IPS-15b (cell line): ENCODE results near the gene AQP2.

ENCODE experiments used
- H3K27me3 ChIP-seq: one replicate; pipeline ENCODE4 v1.6.1; 2013; ENCODE audit warnings: low read length; ENCODE audit not compliant: control insufficient read depth, insufficient read depth
- H3K36me3 ChIP-seq: one replicate; pipeline ENCODE4 v1.6.1; 2013; ENCODE audit warnings: low read length; ENCODE audit not compliant: control insufficient read depth, insufficient read depth
- H3K4me1 ChIP-seq: one replicate; pipeline ENCODE4 v1.6.1; 2013; ENCODE audit warnings: mild to moderate bottlenecking, low read length; ENCODE audit not compliant: control insufficient read depth, insufficient read depth
- H3K4me3 ChIP-seq: one replicate; pipeline ENCODE4 v1.5.1; 2013; ENCODE audit warnings: low read depth, low read length
- H3K9ac ChIP-seq: one replicate; pipeline ENCODE4 v1.6.1; 2013; ENCODE audit warnings: low read depth, mild to moderate bottlenecking, low read length
- H3K9me3 ChIP-seq: one replicate; pipeline ENCODE4 v1.6.1; 2013; ENCODE audit warnings: mild to moderate bottlenecking, low read length; ENCODE audit not compliant: control insufficient read depth, insufficient read depth

Gene AQP2

DNA sequence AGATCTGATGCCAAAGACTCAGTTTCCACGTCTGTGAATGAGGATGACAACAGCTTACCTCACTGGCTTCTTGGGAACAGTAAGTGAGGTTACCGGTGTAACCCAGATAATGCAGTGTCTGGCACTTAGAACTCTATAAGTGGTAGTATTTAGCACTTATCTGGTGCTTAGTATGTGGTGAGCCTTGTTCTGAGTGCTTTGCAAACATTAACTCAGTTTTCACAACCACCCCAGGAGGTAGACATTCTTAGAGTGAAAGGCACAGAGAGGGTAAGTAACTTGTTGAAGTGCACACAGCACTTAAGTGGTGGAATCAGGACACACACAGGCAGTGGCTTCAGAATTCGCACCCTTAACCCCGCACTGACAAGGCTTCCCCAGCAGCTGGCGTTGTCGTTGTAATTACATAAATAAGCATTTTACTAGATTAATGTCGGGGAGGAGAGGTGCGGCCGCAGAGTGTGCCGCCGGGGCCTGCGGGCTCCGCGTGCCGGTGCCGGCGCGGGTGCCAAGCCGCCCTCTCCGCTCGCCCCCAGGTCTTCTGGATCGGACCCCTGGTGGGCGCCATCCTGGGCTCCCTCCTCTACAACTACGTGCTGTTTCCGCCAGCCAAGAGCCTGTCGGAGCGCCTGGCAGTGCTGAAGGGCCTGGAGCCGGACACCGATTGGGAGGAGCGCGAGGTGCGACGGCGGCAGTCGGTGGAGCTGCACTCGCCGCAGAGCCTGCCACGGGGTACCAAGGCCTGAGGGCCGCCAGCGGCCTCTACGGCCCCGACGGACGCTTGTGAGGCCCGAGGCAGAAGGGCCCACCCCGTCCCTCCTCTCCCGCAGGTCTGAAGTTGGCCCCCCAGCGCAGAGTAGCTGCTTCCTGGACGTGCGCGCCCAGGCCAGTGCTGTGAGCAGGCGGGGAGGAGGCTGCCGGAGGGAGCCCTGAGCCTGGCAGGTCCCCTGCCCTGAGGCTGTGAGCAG lies 4.6 kb downstream of the AQP2 start:
- H3K36me3 ChIP-seq: no peaks in the 10 kb centered on the region
- H3K4me1 ChIP-seq: peaks cover 8% of the 10 kb centered on the region
- no peak overlapping the region for H3K9ac ChIP-seq
- H3K27me3 ChIP-seq: peaks cover 48% of the 10 kb centered on the region
- H3K9me3 ChIP-seq: no peaks in the 10 kb centered on the region
- peak overlapping the region; percentile 26 for H3K4me3 ChIP-seq

DNA sequence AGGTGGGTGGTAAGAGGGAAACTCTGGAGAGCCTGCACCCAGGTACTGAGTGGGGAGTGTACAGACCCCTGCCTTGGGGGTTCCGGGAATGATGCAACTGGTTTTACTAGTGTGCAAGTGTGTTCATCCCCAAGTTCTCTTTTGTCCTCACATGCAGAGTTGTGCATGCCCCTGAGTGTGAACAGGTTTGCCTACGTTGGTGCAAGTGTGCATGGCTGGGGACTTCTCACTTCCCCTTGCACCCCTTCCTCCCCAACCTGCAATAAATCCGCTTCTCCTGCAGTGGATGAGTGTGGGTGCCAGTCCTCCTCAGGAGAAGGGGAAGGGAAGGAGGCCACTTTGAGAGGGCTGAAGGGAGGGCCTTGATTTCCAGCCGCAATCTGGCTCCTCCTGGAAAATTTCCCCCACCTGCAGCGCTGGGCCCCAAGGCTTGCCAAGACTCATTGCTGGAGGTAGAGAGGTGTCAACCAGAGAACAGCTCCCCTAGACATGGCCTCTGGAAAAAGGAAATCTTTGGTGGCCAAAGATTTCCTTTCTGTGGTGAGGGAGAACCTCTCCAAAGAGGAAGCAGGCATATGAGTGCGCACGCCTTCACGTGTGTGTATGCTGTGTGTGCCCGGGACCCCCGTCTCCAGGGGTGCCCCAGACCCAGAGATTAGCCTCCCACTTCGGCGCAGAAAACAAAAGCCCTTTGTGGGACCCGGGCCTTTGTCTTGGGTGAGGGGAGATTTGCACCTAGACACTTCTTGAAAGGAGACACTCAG lies 5.5 kb downstream of the AQP2 start:
- H3K4me3 ChIP-seq: peak overlapping the region; percentile 26
- H3K9me3 ChIP-seq: no peaks in the 10 kb centered on the region
- peaks cover 57% of the 10 kb centered on the region for H3K27me3 ChIP-seq
- H3K9ac ChIP-seq: no peak overlapping the region
- H3K4me1 ChIP-seq: peaks cover 10% of the 10 kb centered on the region
- no peaks in the 10 kb centered on the region for H3K36me3 ChIP-seq

- Histone ChIP-seq H3K4me1 (peaks cover 10% of the 10 kb centered on the region), H3K4me3 (no peak overlapping the region), H3K9ac (no peak overlapping the region), H3K36me3 (no peaks in the 10 kb centered on the region), H3K9me3 (no peaks in the 10 kb centered on the region), H3K27me3 (peaks cover 57% of the 10 kb centered on the region)
Observed at GRCh38 chr12:49956663-49957569, 6.4 kb downstream of the AQP2 start.

- Histone ChIP-seq H3K9me3 (no peaks in the 10 kb centered on the region), H3K4me1 (peaks cover 10% of the 10 kb centered on the region), H3K4me3 (no peak overlapping the region), H3K27me3 (peaks cover 57% of the 10 kb centered on the region), H3K36me3 (no peaks in the 10 kb centered on the region), H3K9ac (no peak overlapping the region)
Observed at GRCh38 chr12:49957570-49957967, 7.0 kb downstream of the AQP2 start.

DNA sequence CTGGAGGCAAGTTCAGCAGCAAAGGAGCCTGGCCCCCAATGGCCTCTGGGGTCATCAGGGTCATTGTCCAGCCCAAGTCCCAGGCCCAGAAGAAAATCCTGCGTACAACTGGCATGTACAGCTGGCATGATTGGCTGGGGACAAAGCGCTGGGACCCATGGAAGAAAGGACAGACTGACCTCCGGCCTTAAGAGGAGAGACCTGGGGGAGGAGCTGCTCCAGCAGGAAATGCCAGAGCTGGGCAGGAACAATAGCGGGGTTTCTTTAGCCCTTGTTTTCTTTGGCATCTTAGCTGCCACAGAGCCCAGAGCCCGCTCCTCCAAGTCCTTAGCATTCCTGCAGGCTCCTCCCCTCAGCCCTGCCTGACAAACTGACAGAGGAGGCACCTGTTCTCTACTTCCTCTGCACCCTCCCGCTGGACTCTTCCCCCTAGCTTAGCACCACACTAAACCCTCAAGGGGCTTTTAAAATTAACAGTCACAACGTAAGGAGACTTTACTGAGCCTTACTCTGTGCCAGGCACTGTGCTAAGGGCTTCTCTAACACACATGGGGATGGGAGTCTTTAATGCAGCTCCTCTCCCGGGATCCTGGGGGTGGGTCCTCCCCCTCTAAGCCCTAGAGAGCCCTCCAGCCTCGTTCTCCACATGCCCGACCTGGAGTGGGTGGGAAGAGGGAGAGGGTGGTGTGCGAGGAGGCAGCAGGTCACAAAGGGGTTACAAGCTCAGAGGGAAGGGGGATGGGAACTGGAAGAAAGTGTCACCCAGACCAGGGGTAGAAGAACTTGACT lies 9.3 kb downstream of the AQP2 start:
- Histone ChIP-seq H3K27me3 (peaks cover 65% of the 10 kb centered on the region), H3K9me3 (no peaks in the 10 kb centered on the region), H3K36me3 (no peaks in the 10 kb centered on the region), H3K9ac (no peak overlapping the region), H3K4me3 (no peak overlapping the region), H3K4me1 (peaks cover 10% of the 10 kb centered on the region)

GRCh38 chr12:49960474-49961110 lies 10.1 kb downstream of the AQP2 start:
- no peaks in the 10 kb centered on the region for H3K9me3 ChIP-seq
- H3K4me1 ChIP-seq: peaks cover 10% of the 10 kb centered on the region
- peak overlapping the region; percentile 37 for H3K4me3 ChIP-seq
- peaks cover 64% of the 10 kb centered on the region for H3K27me3 ChIP-seq
- no peak overlapping the region for H3K9ac ChIP-seq
- no peaks in the 10 kb centered on the region for H3K36me3 ChIP-seq

DNA sequence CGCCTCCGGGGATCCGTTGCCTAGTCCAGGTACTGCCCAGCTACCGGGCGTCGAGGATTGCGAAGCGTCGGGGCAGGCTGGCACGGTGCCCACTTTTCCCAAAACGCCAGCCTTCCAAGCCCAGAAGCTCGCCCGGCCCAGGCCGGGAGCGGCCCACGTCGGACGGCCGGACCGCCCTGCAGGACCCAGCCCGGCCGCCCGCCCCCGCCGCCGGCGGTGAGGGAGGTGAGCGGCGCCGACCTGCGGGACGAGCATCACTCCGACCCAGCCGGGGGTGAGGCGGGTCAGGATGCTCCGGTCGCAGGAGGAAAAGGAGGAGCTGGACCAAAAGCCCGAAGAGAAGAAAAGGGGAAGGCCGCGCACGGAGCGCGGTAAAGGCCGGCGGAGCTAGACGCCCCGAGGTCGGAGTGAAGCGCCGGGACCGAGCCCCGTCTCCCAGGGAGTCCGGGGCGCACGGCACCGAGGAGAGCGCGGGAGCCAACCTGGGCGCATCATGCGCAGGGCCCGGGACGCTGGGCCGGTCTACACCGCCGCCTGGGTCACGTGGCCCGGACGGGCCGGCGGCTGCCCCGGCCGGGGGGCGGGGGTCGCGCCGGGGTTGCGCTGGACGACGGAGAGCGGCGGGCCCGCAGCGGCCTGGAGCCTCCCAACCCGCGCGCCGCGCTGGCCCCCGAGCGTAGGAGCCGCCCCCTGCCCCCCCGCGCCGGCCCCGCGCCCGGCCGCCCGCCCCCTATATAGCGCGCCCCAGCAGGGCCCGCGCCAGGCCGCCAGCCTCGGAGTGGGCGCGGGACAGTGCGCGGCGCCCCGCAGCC lies 10.8 kb downstream of the AQP2 start, which contains the start of gene AQP5:
AQP5 (plus strand) TSS at position 762 of the 812 bp plus-strand sequence. CDS start 146 bp downstream, outside the sequence.
- Histone ChIP-seq H3K36me3 (no peaks in the 10 kb centered on the region), H3K4me1 (peaks cover 10% of the 10 kb centered on the region), H3K9me3 (no peaks in the 10 kb centered on the region), H3K27me3 (peaks cover 61% of the 10 kb centered on the region), H3K4me3 (peak within 1 kb of the TSS; percentile 37), H3K9ac (no peak within 1 kb of the TSS)

DNA sequence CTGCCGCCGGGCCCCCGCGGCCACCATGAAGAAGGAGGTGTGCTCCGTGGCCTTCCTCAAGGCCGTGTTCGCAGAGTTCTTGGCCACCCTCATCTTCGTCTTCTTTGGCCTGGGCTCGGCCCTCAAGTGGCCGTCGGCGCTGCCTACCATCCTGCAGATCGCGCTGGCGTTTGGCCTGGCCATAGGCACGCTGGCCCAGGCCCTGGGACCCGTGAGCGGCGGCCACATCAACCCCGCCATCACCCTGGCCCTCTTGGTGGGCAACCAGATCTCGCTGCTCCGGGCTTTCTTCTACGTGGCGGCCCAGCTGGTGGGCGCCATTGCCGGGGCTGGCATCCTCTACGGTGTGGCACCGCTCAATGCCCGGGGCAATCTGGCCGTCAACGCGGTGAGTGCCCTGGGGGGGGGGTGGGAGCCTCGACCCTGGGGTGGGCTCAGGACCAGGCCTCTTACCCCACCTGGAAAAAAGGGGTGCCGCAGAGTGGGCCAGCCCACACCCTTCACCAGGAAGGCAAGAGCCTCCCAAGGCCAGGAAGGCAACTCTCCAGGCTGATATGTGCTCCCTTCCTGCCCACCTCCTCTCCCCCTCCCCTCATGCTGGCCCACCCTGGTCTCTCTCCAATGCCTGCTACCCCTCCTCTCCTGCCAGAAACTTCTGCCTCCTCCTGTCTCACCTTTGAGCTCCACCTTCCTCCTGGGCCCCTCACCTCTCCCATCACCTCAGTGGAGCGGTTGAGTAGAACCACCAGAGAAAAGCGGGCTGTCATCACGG lies 11.6 kb downstream of the AQP2 start:
- H3K4me3 ChIP-seq: peak overlapping the region; percentile 18
- H3K36me3 ChIP-seq: no peaks in the 10 kb centered on the region
- H3K27me3 ChIP-seq: peaks cover 57% of the 10 kb centered on the region
- H3K9me3 ChIP-seq: no peaks in the 10 kb centered on the region
- peaks cover 10% of the 10 kb centered on the region for H3K4me1 ChIP-seq
- no peak overlapping the region for H3K9ac ChIP-seq

DNA sequence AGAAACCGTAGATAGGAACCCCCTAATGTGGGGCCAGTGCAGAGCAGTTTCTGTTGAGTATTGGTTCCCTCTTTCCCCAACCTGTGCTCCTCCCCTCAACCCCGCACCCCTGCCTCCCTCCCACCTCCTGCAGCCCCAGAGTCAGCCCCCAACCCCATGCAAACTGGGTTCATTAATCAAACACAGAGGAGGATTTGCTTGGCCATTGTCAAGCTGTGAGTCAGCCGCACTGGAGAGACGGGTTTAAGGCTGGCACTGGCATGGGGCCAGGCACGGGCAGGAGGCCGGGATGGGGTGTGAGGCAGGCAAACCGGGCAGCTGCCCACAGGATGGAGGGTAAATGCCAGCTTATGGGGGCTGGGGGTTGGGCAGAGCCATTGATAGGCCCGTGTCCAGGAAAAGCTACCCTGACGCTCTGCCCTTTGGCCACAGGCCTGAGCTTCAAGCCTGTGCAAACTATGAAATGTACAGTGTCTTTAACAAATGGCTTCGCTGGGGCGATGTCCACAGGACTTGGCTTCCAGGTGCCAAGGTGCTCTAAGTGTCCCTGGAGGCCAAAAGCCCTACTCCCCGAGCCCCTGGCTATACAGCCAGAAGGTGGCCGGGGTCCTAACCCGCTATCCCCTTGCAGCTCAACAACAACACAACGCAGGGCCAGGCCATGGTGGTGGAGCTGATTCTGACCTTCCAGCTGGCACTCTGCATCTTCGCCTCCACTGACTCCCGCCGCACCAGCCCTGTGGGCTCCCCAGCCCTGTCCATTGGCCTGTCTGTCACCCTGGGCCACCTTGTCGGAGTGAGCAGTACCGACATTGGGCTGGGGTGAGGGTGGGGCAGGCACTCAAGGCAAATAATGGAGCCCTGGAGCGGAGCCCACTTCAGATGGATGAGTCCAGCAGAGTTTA lies 12.6 kb downstream of the AQP2 start:
- Histone ChIP-seq H3K27me3 (peaks cover 55% of the 10 kb centered on the region), H3K9ac (no peak overlapping the region), H3K4me1 (peaks cover 13% of the 10 kb centered on the region), H3K9me3 (no peaks in the 10 kb centered on the region), H3K36me3 (no peaks in the 10 kb centered on the region), H3K4me3 (no peak overlapping the region)
